ENCODE data around the gene TBC1D22A.
"Not testable (repeated sequence)": the region's sequence is repeated elsewhere in the genome, so short reads cannot be mapped to it uniquely, and the experiment has no call there.

TBC1D22A gene

DNA sequence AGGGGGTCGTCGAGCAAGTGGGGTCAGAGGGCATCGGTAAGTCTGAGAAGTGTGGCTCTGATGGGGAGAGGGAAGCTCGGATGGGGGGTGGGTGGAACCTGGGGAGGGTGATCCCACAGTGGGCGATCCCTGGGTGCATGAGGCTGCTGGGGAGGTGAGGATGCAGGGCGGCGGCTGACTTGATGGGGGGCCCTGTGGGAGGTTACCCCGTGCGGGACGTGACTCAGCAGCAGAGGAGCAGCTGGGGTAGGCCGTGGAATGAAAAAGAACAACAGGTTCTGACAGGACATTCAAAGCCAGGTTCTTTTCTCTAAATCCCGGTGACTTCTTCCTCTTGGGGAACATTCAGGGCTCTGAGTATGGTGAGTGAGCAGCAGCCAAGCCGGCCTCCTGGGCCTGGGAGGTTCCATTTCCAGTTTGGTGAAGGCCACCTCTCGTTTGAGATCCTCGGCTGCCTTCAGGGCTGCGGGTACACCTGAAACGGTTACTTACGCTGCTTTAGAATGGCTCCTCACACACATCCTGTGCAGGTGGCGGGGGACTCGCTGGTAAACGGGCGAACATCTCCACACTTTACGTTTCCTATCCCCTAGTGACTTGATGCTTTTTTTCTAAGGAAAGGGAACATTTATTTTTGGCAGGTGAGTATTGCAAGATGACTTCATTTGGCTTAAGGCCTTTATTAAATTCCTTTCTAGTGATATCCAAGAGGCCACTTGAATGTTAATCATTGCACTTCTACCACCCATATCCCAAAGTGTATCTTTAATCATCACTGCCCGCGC, 278.2 kb downstream of the TBC1D22A start:
- no peak for DNase-seq

- DNase-seq = no peak
Observed at GRCh38 chr22:47041271-47042115, 279.0 kb downstream of the TBC1D22A start.

GRCh38 chr22:47042116-47042825, 279.8 kb downstream of the TBC1D22A start:
- DNase-seq = no peak

GRCh38 chr22:47042861-47043496, 280.5 kb downstream of the TBC1D22A start:
- no peak for DNase-seq

DNA sequence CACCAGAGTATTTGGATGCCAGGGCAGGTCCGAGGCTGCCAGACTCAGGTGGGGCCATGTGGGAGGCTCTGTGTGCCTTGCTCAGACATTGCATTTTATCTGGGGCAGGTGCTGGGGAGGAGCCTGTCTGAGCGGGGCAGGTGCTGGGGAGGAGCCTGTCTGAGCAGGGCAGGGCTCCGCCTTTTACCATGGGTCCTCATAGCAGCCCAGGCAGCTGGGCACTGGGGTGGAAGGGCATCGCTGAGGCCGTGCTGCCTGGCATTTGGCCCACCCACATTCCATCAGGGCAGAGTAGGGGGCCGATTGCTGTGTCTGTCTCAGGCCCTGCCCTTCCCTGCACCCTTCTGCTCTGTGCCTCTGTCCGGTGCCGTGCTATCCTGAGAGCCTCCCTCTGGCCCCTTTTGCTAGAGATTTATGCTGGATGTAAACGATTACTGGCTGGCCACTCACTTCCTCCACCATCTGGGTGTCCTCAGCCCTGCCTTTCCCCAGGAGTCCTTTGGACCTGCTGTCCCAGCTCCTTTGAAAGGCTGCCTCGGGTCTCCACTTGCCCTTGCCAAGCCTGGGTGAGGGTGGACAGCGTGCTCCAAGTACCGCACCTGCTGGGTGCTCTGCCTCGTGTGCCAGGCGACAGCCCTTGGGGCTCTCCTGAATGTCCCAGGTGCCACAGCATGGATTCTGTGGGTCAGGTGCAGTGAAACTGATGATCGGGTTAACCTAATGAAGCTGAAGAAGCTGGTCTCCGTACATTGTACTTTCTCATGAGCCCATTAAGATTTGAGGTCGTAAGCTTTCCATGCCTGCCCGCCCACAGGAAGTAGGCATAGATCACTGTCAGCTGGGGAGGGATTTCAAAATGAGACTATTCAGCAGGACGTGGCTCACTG, 281.6 kb downstream of the TBC1D22A start:
- DNase-seq = no peak

DNA sequence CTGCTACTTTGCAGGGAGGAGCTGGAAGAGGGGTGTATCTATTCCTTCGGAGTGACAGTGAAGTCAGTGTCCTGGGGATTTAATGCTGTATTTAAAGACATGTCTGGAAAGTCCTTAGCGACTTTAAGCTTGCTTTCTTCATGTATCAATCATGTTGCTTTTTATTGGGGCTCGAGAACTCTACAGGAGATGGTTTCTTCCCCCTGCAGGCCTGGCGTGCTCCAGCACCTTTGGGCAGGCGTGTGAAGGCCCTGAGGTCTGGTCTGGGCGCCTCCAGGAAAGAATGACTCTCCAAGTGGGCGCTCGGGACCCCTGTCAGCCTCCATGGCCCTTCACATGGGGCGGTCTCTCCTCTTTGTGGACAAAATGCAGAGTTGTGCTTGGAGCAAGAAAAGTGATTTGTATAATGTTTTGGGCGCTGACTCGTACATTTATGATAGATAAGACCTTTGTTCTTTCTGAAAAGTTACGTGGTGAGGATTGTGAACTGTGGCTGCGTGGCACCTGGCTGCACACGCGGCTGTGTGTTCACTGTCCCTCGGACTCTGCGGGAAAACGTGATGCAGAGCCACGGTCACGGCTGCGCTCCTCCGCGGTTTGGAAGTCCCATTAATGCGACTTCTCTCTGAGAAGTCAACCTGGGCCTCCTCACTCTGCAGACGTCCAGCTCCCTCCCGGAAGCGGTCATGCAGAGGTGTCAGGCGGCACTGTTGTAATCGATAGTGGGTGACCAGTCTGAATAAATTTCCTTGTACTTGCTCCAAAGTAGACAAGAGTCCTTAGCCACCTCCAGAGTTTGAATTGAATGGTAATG, 282.5 kb downstream of the TBC1D22A start:
- DNase-seq = no peak

- DNase-seq = no peak
Observed at GRCh38 chr22:47045691-47046410, 283.4 kb downstream of the TBC1D22A start.

DNA sequence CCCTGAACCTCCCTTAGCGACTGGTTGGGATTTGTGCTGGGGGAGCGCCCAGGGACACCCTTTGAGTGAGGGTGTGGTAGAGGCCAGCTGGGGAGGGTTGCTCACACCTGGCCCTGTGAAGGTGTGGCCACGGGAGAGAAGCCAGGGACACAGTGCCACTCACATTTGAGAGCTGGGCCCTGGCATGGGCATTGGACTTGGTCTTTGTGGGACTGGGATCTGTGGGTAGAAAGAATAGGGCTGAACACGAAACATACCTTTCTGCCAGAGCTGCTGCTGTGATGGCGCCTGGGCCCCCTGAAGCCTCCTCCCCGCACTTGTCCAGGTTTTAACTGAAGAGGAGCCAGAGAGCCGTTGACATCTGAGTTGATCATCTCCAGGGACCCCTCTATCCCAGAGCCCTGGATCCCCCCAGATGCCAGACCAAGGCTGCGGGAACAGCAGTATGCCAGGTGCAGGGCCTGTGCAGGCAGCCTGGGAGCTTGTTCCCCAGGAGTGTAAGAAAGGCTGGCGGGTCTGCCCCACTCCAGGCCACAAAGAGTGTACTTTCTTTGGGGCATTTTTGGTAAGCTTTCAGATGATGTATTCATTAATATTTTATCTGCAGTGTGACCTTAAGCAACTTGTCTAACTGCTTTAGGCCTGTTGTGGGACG, 284.1 kb downstream of the TBC1D22A start:
- DNase-seq = no peak

DNA sequence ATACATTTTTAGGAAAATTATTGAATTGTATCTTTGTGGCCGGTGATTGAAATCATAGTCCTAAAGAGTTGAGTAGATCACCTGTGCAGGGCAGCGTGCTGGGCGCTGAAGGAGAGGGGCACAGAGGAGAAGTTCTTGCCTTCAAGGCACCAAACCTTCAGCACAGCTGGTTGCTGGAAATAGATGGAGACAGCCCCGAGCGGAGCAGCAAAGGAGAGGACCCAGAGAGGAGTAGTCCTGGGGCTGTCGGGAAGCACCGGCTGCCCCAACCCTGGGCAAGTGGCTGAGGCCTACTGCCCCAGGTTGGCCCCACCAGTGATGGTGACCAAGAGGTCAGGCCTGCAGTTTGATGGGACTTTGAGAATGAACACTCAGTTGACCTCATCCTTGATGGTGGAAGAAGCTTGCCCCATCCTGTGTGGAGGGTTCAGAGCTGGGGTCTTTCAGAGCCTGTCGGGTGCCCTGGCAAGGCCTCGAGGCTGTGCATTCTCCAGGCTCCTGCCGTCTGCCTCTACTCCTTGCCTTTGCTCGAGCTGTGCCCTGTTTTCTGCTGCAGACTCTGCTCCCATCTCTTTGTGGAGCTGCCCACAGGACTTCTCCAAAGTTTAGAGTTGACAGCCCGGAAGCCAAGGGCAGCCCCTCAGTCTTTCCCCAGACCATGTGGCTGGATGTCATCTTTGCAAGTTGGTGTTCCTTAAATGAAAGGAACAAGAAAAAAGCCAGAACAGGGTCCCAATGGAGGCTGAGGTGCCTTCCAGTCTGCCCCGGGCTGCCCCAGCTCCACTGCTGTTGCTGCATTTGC, 285.1 kb downstream of the TBC1D22A start:
- DNase-seq = no peak

GRCh38 chr22:47048123-47049077, 285.9 kb downstream of the TBC1D22A start:
- DNase-seq = no peak

GRCh38 chr22:47049078-47049624, 286.7 kb downstream of the TBC1D22A start:
- no peak for DNase-seq

- DNase-seq = not testable (repeated sequence)
Observed at GRCh38 chr22:47049736-47050400, 287.4 kb downstream of the TBC1D22A start.

DNA sequence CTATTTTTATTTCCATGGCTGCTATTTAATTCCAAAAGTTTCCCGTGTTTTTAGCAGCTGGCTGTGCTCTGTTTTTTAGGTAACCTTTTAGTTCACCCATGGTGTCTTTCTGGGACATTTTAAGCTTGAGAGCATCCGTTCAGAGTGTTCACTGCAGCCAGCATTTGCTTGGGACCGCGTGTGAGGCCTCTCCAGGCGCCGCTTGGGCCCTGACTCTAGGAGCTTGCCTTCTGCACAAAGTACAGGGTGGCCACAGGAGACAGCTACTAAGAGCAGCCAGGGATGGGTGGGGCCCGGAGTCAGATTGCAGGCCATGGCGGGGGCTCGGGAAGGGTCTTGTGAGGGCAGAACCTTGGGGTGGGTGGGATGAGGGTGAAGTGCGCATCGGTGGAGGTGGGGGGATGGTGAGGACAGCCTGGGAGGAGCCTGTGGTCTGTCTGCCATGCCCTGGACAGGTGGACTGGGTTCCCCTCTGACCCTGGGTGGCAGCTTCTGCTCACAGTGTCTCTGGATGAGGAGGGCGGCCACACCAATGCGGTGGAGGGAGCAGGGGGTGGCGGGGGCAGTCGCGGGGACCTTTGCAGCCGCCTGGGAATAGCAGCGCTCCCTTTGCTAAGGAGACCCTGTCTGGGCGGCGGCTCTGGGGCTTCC, 288.1 kb downstream of the TBC1D22A start:
- no peak for DNase-seq

DNA sequence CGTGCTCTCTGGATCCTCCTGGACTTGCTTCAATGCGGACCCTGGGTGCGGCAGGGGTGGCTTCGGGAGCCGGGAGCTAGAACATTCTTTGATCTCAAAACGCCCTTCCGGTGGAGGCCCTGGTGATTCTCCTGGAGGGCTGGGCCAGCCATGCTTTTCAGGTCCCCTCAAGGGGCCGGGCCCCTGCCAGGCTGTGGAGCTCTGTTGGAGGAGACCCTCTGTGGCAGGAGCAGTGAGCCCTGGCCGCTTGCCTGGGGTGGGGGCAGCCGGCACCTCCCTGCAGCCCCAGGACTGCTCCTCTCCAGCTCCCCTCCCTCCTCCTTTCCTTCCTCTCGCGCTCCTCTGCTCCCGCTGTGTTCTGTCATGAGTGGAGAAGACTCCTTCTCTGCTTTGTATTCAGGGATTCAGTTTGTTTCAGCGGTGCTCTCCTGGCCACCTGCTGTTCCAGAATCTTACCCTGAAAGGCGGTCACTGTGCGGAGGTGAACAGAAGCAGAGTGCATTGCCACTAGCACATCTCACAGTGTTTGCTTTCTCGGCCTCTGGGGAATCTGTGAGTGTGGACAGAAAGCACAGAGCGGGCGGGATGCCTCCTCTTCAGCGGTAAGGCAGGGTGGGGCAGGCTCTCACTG, 289.1 kb downstream of the TBC1D22A start:
- no peak for DNase-seq

- no peak for DNase-seq
Observed at GRCh38 chr22:47052236-47053012, 290.0 kb downstream of the TBC1D22A start.
